ENCODE results near the gene ME1.

GRCh38 chr6:83258517-83258916 lies 172.3 kb downstream of the ME1 start:
- TF ChIP-seq EZH2 (IDR thresholded peaks at IDR 0.05; ENCODE audit: borderline replicate concordance): no peak
- TF ChIP-seq, protein P1, sequence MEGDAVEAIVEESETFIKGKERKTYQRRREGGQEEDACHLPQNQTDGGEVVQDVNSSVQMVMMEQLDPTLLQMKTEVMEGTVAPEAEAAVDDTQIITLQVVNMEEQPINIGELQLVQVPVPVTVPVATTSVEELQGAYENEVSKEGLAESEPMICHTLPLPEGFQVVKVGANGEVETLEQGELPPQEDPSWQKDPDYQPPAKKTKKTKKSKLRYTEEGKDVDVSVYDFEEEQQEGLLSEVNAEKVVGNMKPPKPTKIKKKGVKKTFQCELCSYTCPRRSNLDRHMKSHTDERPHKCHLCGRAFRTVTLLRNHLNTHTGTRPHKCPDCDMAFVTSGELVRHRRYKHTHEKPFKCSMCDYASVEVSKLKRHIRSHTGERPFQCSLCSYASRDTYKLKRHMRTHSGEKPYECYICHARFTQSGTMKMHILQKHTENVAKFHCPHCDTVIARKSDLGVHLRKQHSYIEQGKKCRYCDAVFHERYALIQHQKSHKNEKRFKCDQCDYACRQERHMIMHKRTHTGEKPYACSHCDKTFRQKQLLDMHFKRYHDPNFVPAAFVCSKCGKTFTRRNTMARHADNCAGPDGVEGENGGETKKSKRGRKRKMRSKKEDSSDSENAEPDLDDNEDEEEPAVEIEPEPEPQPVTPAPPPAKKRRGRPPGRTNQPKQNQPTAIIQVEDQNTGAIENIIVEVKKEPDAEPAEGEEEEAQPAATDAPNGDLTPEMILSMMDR (IDR thresholded peaks at IDR 0.05; ENCODE audit: poor library complexity): no peak
